K562 (cell line): ENCODE data around the gene NCKAP1. TPM values are rescaled to one million over a fixed set of nuclear protein-coding genes. Genes with fewer than 3 reads are reported as not detected.

Source experiments
- ATAC-seq: fragments of 200-7000 bp; cut with Tn5 transposase; 3 replicates; pipeline ENCODE4 v1.9.1; 2020; ENCODE audit warnings: moderate library complexity
- BruUV-seq: library from RNA; stranded (reverse); fragments of 400-500 nt; replicated peaks from 2 replicates; lab custom pipeline; 2021; lab: Mats Ljungman, UMichigan
- CTCF ChIA-PET: fragments of 300-600 bp; formaldehyde crosslinking; extraction: SDS; loops from one replicate; lab custom pipeline; 2021; ENCODE audit warnings: low intra/inter-chr PET ratio; lab: Yijun Ruan, JAX
- POLR2A ChIA-PET: fragments of 300-600, 350-650 bp; sonication (Branson Sonifier 250); formaldehyde crosslinking; extraction: SDS; loops from one replicate; lab custom pipeline; 2021; ENCODE audit warnings: antibody characterized with exemption, inconsistent platforms; lab: Yijun Ruan, JAX
- DNase-seq, 4 experiments: peaks; one replicate each; pipeline versions ENCODE4 v3.0.0 to v3.0.0-alpha.2; 2011 to 2018; ENCODE audit warnings: low spot score in 3 of 4, mixed read lengths in 3 of 4; ENCODE audit errors: extremely low read depth in 1 of 4
- FAIRE-seq: peaks from 2 replicates; lab custom pipeline; 2011; peaks lifted over from hg19 to GRCh38; lab: Jason Lieb, UNC
- H2AFZ ChIP-seq: 2 replicates; pipeline ENCODE4 v1.6.0; 2011; ENCODE audit warnings: low read depth, low read length, control low read depth, inconsistent platforms
- H3K27ac ChIP-seq: fragments of 200-600 bp; 3 replicates; pipeline ENCODE4 v1.8.0; 2011; ENCODE audit warnings: low read depth, mild to moderate bottlenecking, control low read depth, inconsistent platforms, low read length, moderate library complexity, mixed read lengths; ENCODE audit errors: extremely low read depth
- H3K27me3 ChIP-seq, 2 experiments: fragments of 300-600 bp in 1 of 2; 2 replicates in 1 of 2; 3 replicates in 1 of 2; pipeline versions ENCODE4 v1.6.0 to v1.8.0; 2011; ENCODE audit warnings: inconsistent platforms in 2 of 2, low read length in 2 of 2, mild to moderate bottlenecking in 1 of 2, mixed read lengths in 1 of 2, moderate library complexity in 1 of 2; ENCODE audit not compliant: control insufficient read depth in 2 of 2, insufficient read depth in 2 of 2
- H3K36me3 ChIP-seq: fragments of 300-600 bp; 3 replicates; pipeline ENCODE4 v1.8.0; 2011; ENCODE audit warnings: mild to moderate bottlenecking, low read length, inconsistent platforms; ENCODE audit not compliant: control insufficient read depth, insufficient read depth
- H3K4me1 ChIP-seq, 2 experiments: fragments of 200-600 bp in 1 of 2; replicated peaks in 1 of 2; 2 replicates in 1 of 2; 3 replicates in 1 of 2; pipeline versions ENCODE4 v1.5.1 to v1.8.0; 2011; ENCODE audit warnings: inconsistent platforms in 2 of 2, low read length in 2 of 2, mild to moderate bottlenecking in 1 of 2, mixed read lengths in 1 of 2, moderate library complexity in 1 of 2; ENCODE audit not compliant: control insufficient read depth in 2 of 2, insufficient read depth in 2 of 2
- H3K4me2 ChIP-seq: 2 replicates; pipeline ENCODE4 v1.6.1; 2011; ENCODE audit warnings: low read length, control low read depth, inconsistent platforms, mixed read lengths; ENCODE audit not compliant: insufficient read depth
- H3K4me3 ChIP-seq: fragments of 200-600 bp; sonication (generic), shearing (Covaris generic); 2 replicates; pipeline ENCODE4 v1.5.1; 2016; ENCODE audit warnings: control low read depth, inconsistent platforms
- H3K79me2 ChIP-seq: fragments of 200-600 bp; 3 replicates; pipeline ENCODE4 v1.8.0; 2011; ENCODE audit warnings: low read length, inconsistent platforms; ENCODE audit not compliant: control insufficient read depth, insufficient read depth
- H3K9ac ChIP-seq, 2 experiments: 2 replicates each; pipeline versions ENCODE4 v1.6.0 to v1.6.1; 2011; ENCODE audit warnings: low read depth in 2 of 2, low read length in 2 of 2, control low read depth in 1 of 2, inconsistent platforms in 1 of 2, mild to moderate bottlenecking in 1 of 2, mixed read lengths in 1 of 2; ENCODE audit not compliant: insufficient read depth in 1 of 2
- H3K9me1 ChIP-seq: one replicate; pipeline ENCODE4 v1.6.0; 2011; ENCODE audit warnings: inconsistent platforms, mild to moderate bottlenecking, low read length, moderate library complexity; ENCODE audit not compliant: control insufficient read depth, insufficient read depth
- H3K9me3 ChIP-seq: replicated peaks from 2 replicates; pipeline ENCODE4 v1.5.1; 2011; ENCODE audit warnings: low read depth, low read length, inconsistent platforms; ENCODE audit not compliant: control insufficient read depth, insufficient read depth
- H4K20me1 ChIP-seq: replicated peaks from 2 replicates; pipeline ENCODE4 v1.6.1; 2011; ENCODE audit warnings: low read length, inconsistent platforms, mixed read lengths; ENCODE audit not compliant: control insufficient read depth, insufficient read depth
- DMBX1 ChIP-seq: fragments of 250-450 bp; sonication (Bioruptor Pico); IDR thresholded peaks from 2 replicates; pipeline ENCODE4 v1.8.0; 2022; ENCODE audit warnings: inconsistent platforms, mild to moderate bottlenecking, moderate library complexity, borderline replicate concordance
- ESRRA ChIP-seq: fragments of 450-650 bp; IDR thresholded peaks from 2 replicates; pipeline ENCODE4 v1.6.1; 2014; ENCODE audit warnings: low read depth, mild to moderate bottlenecking, moderate library complexity, borderline replicate concordance
- GTF2E2 ChIP-seq: fragments of 200-800 bp; sonication (Bioruptor generic); IDR thresholded peaks from 2 replicates; pipeline ENCODE4 v1.6.1; 2016; ENCODE audit warnings: missing genetic modification characterization, missing compliant biosample characterization
- JUN ChIP-seq, 2 experiments: sonication (generic) in 1 of 2; formaldehyde crosslinking in 1 of 2; IDR thresholded peaks; 2 replicates each; pipeline versions ENCODE4 v1.6.1 to v1.8.0; 2012 to 2022; ENCODE audit warnings: borderline replicate concordance in 2 of 2, mild to moderate bottlenecking in 2 of 2, improper control_type of control experiment in 1 of 2, low read depth in 1 of 2, low read length in 1 of 2, missing genetic modification reagents in 1 of 2
- KDM5B ChIP-seq: fragments of 200-600 bp; sonication (generic); IDR thresholded peaks from 2 replicates; pipeline ENCODE4 v1.6.1; 2012; ENCODE audit warnings: low read depth, mild to moderate bottlenecking, moderate library complexity, low read length, control low read depth, inconsistent platforms; ENCODE audit not compliant: insufficient replicate concordance
- NBN ChIP-seq: fragments of 450-650 bp; IDR thresholded peaks from 2 replicates; pipeline ENCODE4 v1.6.1; 2016; ENCODE audit warnings: low read depth, mild to moderate bottlenecking
- POLR2G ChIP-seq: fragments of 200-400 bp; formaldehyde crosslinking; IDR thresholded peaks from 2 replicates; pipeline ENCODE4 v1.6.1; 2017; ENCODE audit warnings: low read depth, mild to moderate bottlenecking, antibody characterized with exemption, low read length, moderate library complexity
- SAFB ChIP-seq: fragments of 200-400 bp; formaldehyde crosslinking; IDR thresholded peaks from 2 replicates; pipeline ENCODE4 v1.6.1; 2017; ENCODE audit warnings: low read depth, low read length, borderline replicate concordance
- SRSF7 ChIP-seq: fragments of 200-400 bp; formaldehyde crosslinking; optimal IDR thresholded peaks from 2 replicates; pipeline ENCODE3; 2017; ENCODE audit warnings: mild to moderate bottlenecking, low read depth, low read length
- SRSF9 ChIP-seq: fragments of 200-400 bp; formaldehyde crosslinking; IDR thresholded peaks from 2 replicates; pipeline ENCODE4 v1.6.1; 2017; ENCODE audit warnings: low read depth, low read length, borderline replicate concordance
- TAF1 ChIP-seq: IDR thresholded peaks from 2 replicates; pipeline ENCODE4 v1.6.1; 2011; ENCODE audit warnings: mild to moderate bottlenecking, low read length, moderate library complexity; ENCODE audit not compliant: insufficient read depth, control insufficient read depth, severe bottlenecking; ENCODE audit errors: extremely low read depth
- TCF7L2 ChIP-seq: fragments of 150-350 bp; IDR thresholded peaks from 2 replicates; pipeline ENCODE4 v1.6.1; 2016; ENCODE audit warnings: low read depth, mild to moderate bottlenecking, low read length, moderate library complexity
- TCFL5 ChIP-seq: fragments of 250-450 bp; sonication (Bioruptor Pico); conservative IDR thresholded peaks from 2 replicates; pipeline ENCODE4 v1.6.1; 2021; ENCODE audit warnings: mild to moderate bottlenecking, moderate library complexity, matching md5 sums
- TEAD4 ChIP-seq, 2 experiments: sonication (generic) in 1 of 2; formaldehyde crosslinking in 1 of 2; IDR thresholded peaks; 2 replicates each; pipeline versions ENCODE4 v1.6.1 to v1.8.0; 2012 to 2022; ENCODE audit warnings: borderline replicate concordance in 1 of 2, inconsistent platforms in 1 of 2, low read length in 1 of 2, mild to moderate bottlenecking in 1 of 2, missing genetic modification reagents in 1 of 2
- TRIM28 ChIP-seq: fragments of 450-650 bp; IDR thresholded peaks from 2 replicates; pipeline ENCODE4 v1.6.1; 2017
- ZNF717 ChIP-seq: fragments of 250-450 bp; sonication (Bioruptor Pico); IDR thresholded peaks from 2 replicates; pipeline ENCODE4 v1.5.0; 2021
- WGBS: fragments of 100-300 bp; shearing (Covaris generic); methylation state at CpG from one replicate; pipeline ENCODE4 v1.1.6; 2016; ENCODE audit warnings: low coverage, mixed read lengths; ENCODE audit not compliant: insufficient coverage; ENCODE audit errors: missing lambda C conversion rate; 5-methylcytosine and 5-hydroxymethylcytosine counted together
- in situ Hi-C: fragments of 300-500 bp; cut with MboI; formaldehyde crosslinking; loops from 4 replicates; pipeline ENCODE4 v1.15.0; 2018; ENCODE audit warnings: inconsistent platforms, mixed read lengths
- intact Hi-C: fragments of 100-400 bp; cut with micrococcal nuclease; formaldehyde crosslinking; loops from 2 replicates; pipeline ENCODE4 v1.14.2; 2022
- polyA plus RNA-seq, 8 experiments: library from polyadenylated mRNA; depleted of rRNA in 4 of 8; stranded (reverse) in 5 of 8; unstranded in 3 of 8; fragments of >200 nt; fragmentation: Nextera tagmentation in 2 of 8; fragmentation: Illumina TruSeq in 1 of 8; extraction: Ambion mirVana in 2 of 8; extraction: Trizol in 1 of 8; gene quantifications; 2 replicates each; pipeline versions ENCODE4 v1.2.1 to v1.2.3, GENCODE V29; 2011 to 2014; ENCODE audit warnings: inconsistent platforms in 1 of 8, missing spikeins in 1 of 8
- total RNA-seq, 7 experiments: library from RNA; depleted of rRNA in 6 of 7; stranded (reverse); fragments of >200 nt in 6 of 7; fragmentation: Illumina TruSeq in 2 of 7; extraction: Trizol in 2 of 7; gene quantifications; 2 replicates each; pipeline versions ENCODE4 v1.2.1 to v1.2.3, GENCODE V29; 2011 to 2021; ENCODE audit warnings: low replicate concordance in 1 of 7
- TF ChIP-seq, protein P1 (sequence below): sonication (generic); formaldehyde crosslinking; IDR thresholded peaks from 2 replicates; pipeline ENCODE4 v1.8.0; 2022; ENCODE audit warnings: missing genetic modification reagents, mild to moderate bottlenecking, borderline replicate concordance
- TF ChIP-seq, protein P2 (sequence below): conservative IDR thresholded peaks from 2 replicates; pipeline ENCODE4 v1.6.1; 2011; ENCODE audit warnings: low read depth, mild to moderate bottlenecking, low read length; ENCODE audit not compliant: control insufficient read depth

Gene NCKAP1
- total and polyA plus RNA-seq, 9 of the 15 experiments (the other 6 are each of a cell fraction or from before 2014, with no cell fraction given): 34.0 to 153 (median 88.7) TPM

DNA sequence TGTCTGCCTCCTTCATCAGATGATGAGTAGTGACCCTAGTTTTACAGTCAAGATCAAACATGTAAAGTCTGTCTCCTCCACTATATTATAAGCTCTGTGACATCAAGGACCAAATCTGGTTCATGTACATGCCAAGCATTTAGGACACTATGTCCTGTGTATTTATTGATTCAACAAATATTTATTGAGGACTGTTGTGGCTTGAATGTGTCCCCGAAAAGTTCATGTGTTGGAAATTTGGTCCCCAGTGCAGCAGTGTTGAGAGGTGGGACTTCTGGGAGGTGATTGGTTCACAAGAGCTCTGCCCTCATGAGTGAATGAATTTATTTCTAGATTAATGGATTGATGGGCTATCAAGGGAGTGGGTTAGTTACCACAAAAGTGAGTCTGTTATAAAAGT lies 125.2 kb downstream of the NCKAP1 start:
- 91% methylated on average over 1 of the region's 1 CpG for WGBS
- in situ Hi-C loops: no loop called here

More for the DNA sequence above, 125.2 kb downstream of the NCKAP1 start:
- no peak overlapping the region for H3K9ac ChIP-seq
- no peak overlapping the region for H3K27ac ChIP-seq
- intact Hi-C loops: no loop called here
- H3K9me1 ChIP-seq: peaks cover 4% of the 10 kb centered on the region
- ChIA-PET CTCF (no interaction called here), POLR2A (no interaction called here)
- DNase-seq: no peak
- no peak overlapping the region for H3K4me2 ChIP-seq
- no peaks in the 10 kb centered on the region for H4K20me1 ChIP-seq
- H3K27me3 ChIP-seq: no peaks in the 10 kb centered on the region
- H3K9me3 ChIP-seq: no peaks in the 10 kb centered on the region
- FAIRE-seq: no peak
- H3K79me2 ChIP-seq: no peaks in the 10 kb centered on the region
- peaks cover 53% of the 10 kb centered on the region for H3K36me3 ChIP-seq
- BruUV-seq: no TSS peak
- no peak overlapping the region for H2AFZ ChIP-seq
- TF ChIP-seq SAFB (no peak), ESRRA (no peak), NBN (no peak), SRSF7 (no peak), TRIM28 (no peak), DMBX1 (CRISPR knock-in tag) (no peak), TAF1 (no peak), SRSF9 (no peak), TCFL5 (CRISPR knock-in tag) (no peak), TEAD4 (IDR thresholded peaks at IDR 0.05; ENCODE audit: low read length) (no peak), TEAD4 (CRISPR knock-in tag; IDR thresholded peaks at IDR 0.05; ENCODE audit: borderline replicate concordance) (no peak), POLR2G (no peak), GTF2E2 (no peak), TCF7L2 (no peak), JUN (IDR thresholded peaks at IDR 0.05; ENCODE audit: borderline replicate concordance, low read depth, low read length) (no peak), JUN (CRISPR knock-in tag; IDR thresholded peaks at IDR 0.05; ENCODE audit: borderline replicate concordance) (no peak), ZNF717 (CRISPR knock-in tag) (no peak), KDM5B (no peak)
- TF ChIP-seq, protein P1, sequence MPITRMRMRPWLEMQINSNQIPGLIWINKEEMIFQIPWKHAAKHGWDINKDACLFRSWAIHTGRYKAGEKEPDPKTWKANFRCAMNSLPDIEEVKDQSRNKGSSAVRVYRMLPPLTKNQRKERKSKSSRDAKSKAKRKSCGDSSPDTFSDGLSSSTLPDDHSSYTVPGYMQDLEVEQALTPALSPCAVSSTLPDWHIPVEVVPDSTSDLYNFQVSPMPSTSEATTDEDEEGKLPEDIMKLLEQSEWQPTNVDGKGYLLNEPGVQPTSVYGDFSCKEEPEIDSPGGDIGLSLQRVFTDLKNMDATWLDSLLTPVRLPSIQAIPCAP (CRISPR knock-in tag): no peak
- TF ChIP-seq, protein P2, sequence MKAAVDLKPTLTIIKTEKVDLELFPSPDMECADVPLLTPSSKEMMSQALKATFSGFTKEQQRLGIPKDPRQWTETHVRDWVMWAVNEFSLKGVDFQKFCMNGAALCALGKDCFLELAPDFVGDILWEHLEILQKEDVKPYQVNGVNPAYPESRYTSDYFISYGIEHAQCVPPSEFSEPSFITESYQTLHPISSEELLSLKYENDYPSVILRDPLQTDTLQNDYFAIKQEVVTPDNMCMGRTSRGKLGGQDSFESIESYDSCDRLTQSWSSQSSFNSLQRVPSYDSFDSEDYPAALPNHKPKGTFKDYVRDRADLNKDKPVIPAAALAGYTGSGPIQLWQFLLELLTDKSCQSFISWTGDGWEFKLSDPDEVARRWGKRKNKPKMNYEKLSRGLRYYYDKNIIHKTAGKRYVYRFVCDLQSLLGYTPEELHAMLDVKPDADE: no peak
- ATAC-seq: no peak
- H3K4me3 ChIP-seq: no peak overlapping the region
- no peaks in the 10 kb centered on the region for H3K4me1 ChIP-seq
